Stimulated activated CD4-positive, alpha-beta T cell treated with anti-CD3 and anti-CD28 coated beads, TNF-alpha, amount 100 ng/mL, for 4 hours (primary cell): Measurements from ENCODE around the gene ZSWIM6.
"Not testable (repeated sequence)": the region's sequence is repeated elsewhere in the genome, so short reads cannot be mapped to it uniquely, and the experiment has no call there.

Experiments
- DNase-seq, 3 experiments: peaks; one replicate each; pipeline ENCODE4 v3.0.0-alpha.2; 2020; ENCODE audit warnings: low read depth in 3 of 3

The ZSWIM6 gene

GRCh38 chr5:61407706-61408270 lies 75.7 kb downstream of the ZSWIM6 start:
- DNase-seq = no peak

- DNase-seq = peak; percentile 95 to 97 (median 95)
Measured at GRCh38 chr5:61408476-61409168, 76.6 kb downstream of the ZSWIM6 start.

- DNase-seq = no peak
Measured at GRCh38 chr5:61409568-61409967, 77.5 kb downstream of the ZSWIM6 start.

GRCh38 chr5:61410811-61411210 lies 78.8 kb downstream of the ZSWIM6 start:
- no peak for DNase-seq

GRCh38 chr5:61412361-61412760 lies 80.3 kb downstream of the ZSWIM6 start:
- DNase-seq = no peak

- DNase-seq = not testable (repeated sequence)
Measured at GRCh38 chr5:61413205-61413604, 81.1 kb downstream of the ZSWIM6 start.

GRCh38 chr5:61414806-61415205 lies 82.7 kb downstream of the ZSWIM6 start:
- DNase-seq = no peak

GRCh38 chr5:61416010-61416409 lies 84.0 kb downstream of the ZSWIM6 start:
- no peak for DNase-seq

- DNase-seq = no peak
Measured at GRCh38 chr5:61416420-61416819, 84.4 kb downstream of the ZSWIM6 start.

- DNase-seq = no peak
Measured at GRCh38 chr5:61417340-61417739, 85.3 kb downstream of the ZSWIM6 start.

GRCh38 chr5:61417851-61418250 lies 85.8 kb downstream of the ZSWIM6 start:
- no peak for DNase-seq

- DNase-seq = no peak
Measured at GRCh38 chr5:61419106-61419505, 87.0 kb downstream of the ZSWIM6 start.

- DNase-seq = no peak
Measured at GRCh38 chr5:61420016-61420415, 88.0 kb downstream of the ZSWIM6 start.

- not testable (repeated sequence) for DNase-seq
Measured at GRCh38 chr5:61421262-61421661, 89.2 kb downstream of the ZSWIM6 start.

GRCh38 chr5:61423487-61424145 lies 91.6 kb downstream of the ZSWIM6 start:
- no peak for DNase-seq

- no peak for DNase-seq
Measured at GRCh38 chr5:61425918-61426317, 93.9 kb downstream of the ZSWIM6 start.

GRCh38 chr5:61429906-61430305 lies 97.8 kb downstream of the ZSWIM6 start:
- DNase-seq = no peak

GRCh38 chr5:61431923-61432620 lies 100.0 kb downstream of the ZSWIM6 start:
- DNase-seq = no peak

- no peak for DNase-seq
Measured at GRCh38 chr5:61435368-61435767, 103.3 kb downstream of the ZSWIM6 start.

- no peak for DNase-seq
Measured at GRCh38 chr5:61438298-61438970, 106.4 kb downstream of the ZSWIM6 start.

GRCh38 chr5:61440086-61440485 lies 108.0 kb downstream of the ZSWIM6 start:
- DNase-seq = no peak

GRCh38 chr5:61440596-61440995 lies 108.5 kb downstream of the ZSWIM6 start:
- no peak for DNase-seq
